Prostate gland (tissue), 2 donors: ENCODE data around the gene EDAR.

ENCODE experiments used
- POLR2A ChIP-seq: fragments of 450-650 bp; IDR thresholded peaks from one replicate; pipeline ENCODE4 v1.6.1; 2016; ENCODE audit warnings: antibody characterized with exemption, mild to moderate bottlenecking
- POLR2AphosphoS5 ChIP-seq: sonication (generic); formaldehyde crosslinking; IDR thresholded peaks from one replicate; pipeline ENCODE4 v1.6.1; 2017; ENCODE audit warnings: antibody characterized with exemption
- TF ChIP-seq, protein P1 (sequence below), 4 experiments: fragments of 200-600 bp in 2 of 4; fragments of 450-650 bp in 2 of 4; sonication (generic) in 2 of 4; IDR thresholded peaks; 1 replicate in 3 of 4; 2 replicates in 1 of 4; pipeline ENCODE4 v1.5.1; 2016 to 2019; ENCODE audit warnings: antibody characterized with exemption in 4 of 4, mild to moderate bottlenecking in 2 of 4, moderate library complexity in 2 of 4

DNA sequence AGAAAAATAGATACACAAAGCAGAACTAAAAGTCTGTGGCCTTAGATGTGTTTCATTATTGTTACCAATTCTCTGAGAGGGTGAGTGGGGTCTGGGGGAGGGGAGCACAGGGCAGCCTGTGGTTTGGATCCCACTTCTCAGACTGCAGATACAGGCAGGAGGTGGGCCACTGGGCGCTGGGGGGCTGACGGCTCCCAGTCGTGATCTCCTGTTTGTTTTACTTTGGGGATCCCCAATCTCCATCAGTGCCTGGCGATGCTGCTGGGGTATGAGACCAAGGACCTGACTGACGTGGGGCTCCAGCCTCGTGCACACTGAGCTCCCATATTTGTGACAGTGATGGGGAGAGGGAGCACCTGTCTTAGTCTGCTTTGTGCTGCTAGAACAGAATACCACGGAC lies 54.9 kb downstream of the EDAR start:
- TF ChIP-seq, protein P1, sequence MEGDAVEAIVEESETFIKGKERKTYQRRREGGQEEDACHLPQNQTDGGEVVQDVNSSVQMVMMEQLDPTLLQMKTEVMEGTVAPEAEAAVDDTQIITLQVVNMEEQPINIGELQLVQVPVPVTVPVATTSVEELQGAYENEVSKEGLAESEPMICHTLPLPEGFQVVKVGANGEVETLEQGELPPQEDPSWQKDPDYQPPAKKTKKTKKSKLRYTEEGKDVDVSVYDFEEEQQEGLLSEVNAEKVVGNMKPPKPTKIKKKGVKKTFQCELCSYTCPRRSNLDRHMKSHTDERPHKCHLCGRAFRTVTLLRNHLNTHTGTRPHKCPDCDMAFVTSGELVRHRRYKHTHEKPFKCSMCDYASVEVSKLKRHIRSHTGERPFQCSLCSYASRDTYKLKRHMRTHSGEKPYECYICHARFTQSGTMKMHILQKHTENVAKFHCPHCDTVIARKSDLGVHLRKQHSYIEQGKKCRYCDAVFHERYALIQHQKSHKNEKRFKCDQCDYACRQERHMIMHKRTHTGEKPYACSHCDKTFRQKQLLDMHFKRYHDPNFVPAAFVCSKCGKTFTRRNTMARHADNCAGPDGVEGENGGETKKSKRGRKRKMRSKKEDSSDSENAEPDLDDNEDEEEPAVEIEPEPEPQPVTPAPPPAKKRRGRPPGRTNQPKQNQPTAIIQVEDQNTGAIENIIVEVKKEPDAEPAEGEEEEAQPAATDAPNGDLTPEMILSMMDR (IDR thresholded peaks at IDR 0.05), result no peak
- TF ChIP-seq POLR2A (no peak), POLR2AphosphoS5 (no peak)
